HCT116 (cell line): ENCODE measurements around the gene MINK1. TPM values are rescaled to one million over a fixed set of nuclear protein-coding genes. Genes with fewer than 3 reads are reported as not detected.

ENCODE experiments used
- ATAC-seq: fragments of 200-7000 bp; cut with Tn5 transposase; 2 replicates; pipeline ENCODE4 v1.9.1; 2020; ENCODE audit warnings: mild to moderate bottlenecking, moderate library complexity
- BruUV-seq: library from RNA; stranded (reverse); fragments of 400-500 nt; replicated peaks from 2 replicates; lab custom pipeline; 2021; lab: Mats Ljungman, UMichigan
- CTCF ChIA-PET: fragments of 300-600 bp; sonication (Branson Sonifier 250); formaldehyde crosslinking; loops from one replicate; lab custom pipeline; 2021; ENCODE audit warnings: antibody characterized with exemption; lab: Charles Lee
- POLR2A ChIA-PET: fragments of 300-600, 350-600 bp; sonication (Branson Sonifier 250); formaldehyde crosslinking; loops from one replicate; lab custom pipeline; 2021; ENCODE audit warnings: antibody characterized with exemption; lab: Charles Lee
- RAD21 ChIA-PET, 2 experiments: fragments of 300-600 bp; sonication (Branson Sonifier 250); formaldehyde crosslinking; loops; one replicate each; lab custom pipeline; 2023; ENCODE audit warnings: low total read pairs in 2 of 2; ENCODE audit not compliant: uncharacterized antibody in 2 of 2, unreplicated experiment in 2 of 2, low non-redundant PET in 1 of 2; lab: Charles Lee
- DNase-seq: peaks from one replicate; pipeline ENCODE4 v3.0.0-alpha.2; 2010; ENCODE audit warnings: low read depth, low spot score
- H2AFZ ChIP-seq: fragments of 200-600 bp; shearing (Covaris generic), sonication (generic); 2 replicates; pipeline ENCODE4 v1.6.1; 2017; ENCODE audit warnings: low read depth, mixed run types, mixed read lengths, antibody characterized with exemption, low read length; ENCODE audit not compliant: poor library complexity, severe bottlenecking
- H3K27ac ChIP-seq: 2 replicates; pipeline ENCODE4 v1.5.1; 2012; ENCODE audit warnings: low read depth, low read length
- H3K27me3 ChIP-seq: fragments of 200-600 bp; sonication (generic); 2 replicates; pipeline ENCODE4 v1.6.1; 2016; ENCODE audit warnings: mixed run types, low read length, mixed read lengths; ENCODE audit not compliant: insufficient read depth
- H3K36me3 ChIP-seq, 2 experiments: fragments of 200-500 bp in 1 of 2; fragments of 200-600 bp in 1 of 2; sonication (Bioruptor generic) in 1 of 2; sonication (generic) in 1 of 2; 2 replicates each; pipeline versions ENCODE4 v1.5.1 to v1.6.1; 2014 to 2016; ENCODE audit warnings: low read length in 2 of 2, inconsistent platforms in 1 of 2, mixed read lengths in 1 of 2, mixed run types in 1 of 2; ENCODE audit not compliant: insufficient read depth in 2 of 2, control insufficient read depth in 1 of 2
- H3K4me1 ChIP-seq, 2 experiments: fragments of 200-600 bp in 1 of 2; sonication (generic) in 1 of 2; 2 replicates each; pipeline versions ENCODE4 v1.5.1 to v1.6.1; 2012 to 2017; ENCODE audit warnings: low read length in 2 of 2, inconsistent platforms in 1 of 2, mild to moderate bottlenecking in 1 of 2, mixed read lengths in 1 of 2, mixed run types in 1 of 2, moderate library complexity in 1 of 2; ENCODE audit not compliant: insufficient read depth in 2 of 2, control insufficient read depth in 1 of 2
- H3K4me2 ChIP-seq: fragments of 200-600 bp; sonication (generic); 2 replicates; pipeline ENCODE4 v1.6.1; 2017; ENCODE audit warnings: mixed run types, low read length, mixed read lengths
- H3K4me3 ChIP-seq, 2 experiments: fragments of 200-600 bp in 1 of 2; sonication (generic) in 1 of 2; replicated peaks in 1 of 2; 2 replicates each; pipeline ENCODE4 v1.5.1; 2011 to 2016; ENCODE audit warnings: low read length in 2 of 2, control low read depth in 1 of 2, low read depth in 1 of 2, mild to moderate bottlenecking in 1 of 2, mixed read lengths in 1 of 2, mixed run types in 1 of 2
- H3K79me2 ChIP-seq: fragments of 200-600 bp; sonication (generic); 2 replicates; pipeline ENCODE4 v1.6.1; 2017; ENCODE audit warnings: mild to moderate bottlenecking, mixed run types, low read length, moderate library complexity, mixed read lengths; ENCODE audit not compliant: insufficient read depth
- H3K9ac ChIP-seq: fragments of 200-600 bp; sonication (generic); 2 replicates; pipeline ENCODE4 v1.6.1; 2016; ENCODE audit warnings: low read length, mixed read lengths
- H3K9me2 ChIP-seq: fragments of 200-600 bp; sonication (generic), shearing (Covaris generic); 2 replicates; pipeline ENCODE4 v1.6.1; 2017; ENCODE audit warnings: mixed run types, mild to moderate bottlenecking, moderate library complexity; ENCODE audit not compliant: insufficient read depth
- H3K9me3 ChIP-seq, 2 experiments: fragments of 200-500 bp in 1 of 2; fragments of 200-600 bp in 1 of 2; sonication (Bioruptor generic) in 1 of 2; sonication (generic) in 1 of 2; 2 replicates each; pipeline ENCODE4 v1.6.1; 2014 to 2017; ENCODE audit warnings: low read length in 2 of 2, mixed read lengths in 2 of 2, inconsistent platforms in 1 of 2, low read depth in 1 of 2, mild to moderate bottlenecking in 1 of 2, mixed run types in 1 of 2, moderate library complexity in 1 of 2; ENCODE audit not compliant: control insufficient read depth in 1 of 2, insufficient read depth in 1 of 2
- H4K20me1 ChIP-seq: fragments of 200-600 bp; sonication (generic), shearing (Covaris generic); 2 replicates; pipeline ENCODE4 v1.6.1; 2017; ENCODE audit warnings: mixed run types, mild to moderate bottlenecking, moderate library complexity; ENCODE audit not compliant: insufficient read depth
- ATF3 ChIP-seq: IDR thresholded peaks from 2 replicates; pipeline ENCODE4 v1.6.1; 2012
- CTCF ChIP-seq, 3 experiments: fragments of 200-600 bp in 1 of 3; sonication (generic) in 1 of 3; IDR thresholded peaks in 2 of 3; conservative IDR thresholded peaks in 1 of 3; 2 replicates each; pipeline ENCODE4 v1.5.1; 2012 to 2017; ENCODE audit warnings: low read depth in 2 of 3, low read length in 2 of 3, antibody characterized with exemption in 1 of 3, borderline replicate concordance in 1 of 3, control low read depth in 1 of 3, mild to moderate bottlenecking in 1 of 3, mixed read lengths in 1 of 3, mixed run types in 1 of 3, moderate library complexity in 1 of 3; ENCODE audit not compliant: insufficient read depth in 1 of 3
- EGR1 ChIP-seq: IDR thresholded peaks from 2 replicates; pipeline ENCODE4 v1.6.1; 2012; ENCODE audit warnings: low read depth
- EZH2 ChIP-seq: fragments of 200-600 bp; sonication (generic); IDR thresholded peaks from 2 replicates; pipeline ENCODE4 v1.6.1; 2017; ENCODE audit warnings: antibody characterized with exemption, mixed run types
- JUND ChIP-seq: IDR thresholded peaks from 2 replicates; pipeline ENCODE4 v1.6.1; 2012
- MAX ChIP-seq: IDR thresholded peaks from 2 replicates; pipeline ENCODE4 v1.6.1; 2012
- POLR2AphosphoS5 ChIP-seq: IDR thresholded peaks from 2 replicates; pipeline ENCODE4 v1.6.1; 2011; ENCODE audit warnings: mild to moderate bottlenecking, low read depth, low read length, moderate library complexity
- SP1 ChIP-seq: IDR thresholded peaks from 2 replicates; pipeline ENCODE4 v1.6.1; 2012; ENCODE audit warnings: low read depth
- SRF ChIP-seq: IDR thresholded peaks from 2 replicates; pipeline ENCODE4 v1.6.1; 2012; ENCODE audit warnings: low read depth
- YY1 ChIP-seq: IDR thresholded peaks from 2 replicates; pipeline ENCODE4 v1.6.1; 2011; ENCODE audit warnings: low read length, low read depth, moderate library complexity, mild to moderate bottlenecking; ENCODE audit not compliant: insufficient replicate concordance; ENCODE audit errors: extremely low read depth
- ZFX ChIP-seq: fragments of 450-650 bp; IDR thresholded peaks from 2 replicates; pipeline ENCODE4 v1.6.1; 2017
- ZNF274 ChIP-seq: fragments of 200-500 bp; sonication (Bioruptor generic); IDR thresholded peaks from 2 replicates; pipeline ENCODE4 v1.6.1; 2014; ENCODE audit warnings: mild to moderate bottlenecking, low read depth, low read length, inconsistent platforms
- intact Hi-C: fragments of 100-400 bp; cut with micrococcal nuclease; formaldehyde crosslinking; loops from 2 replicates; pipeline ENCODE4 v1.10.0; 2022
- total RNA-seq: library from RNA; stranded (reverse); gene quantifications from one replicate; pipeline ENCODE4 v1.2.1, GENCODE V29; 2021; ENCODE audit not compliant: unreplicated experiment

Gene MINK1
- total RNA-seq, 1 experiment from 2014 or later = 85.2 TPM

- no peak overlapping the region for H2AFZ ChIP-seq
- no TSS peak for BruUV-seq
- peak overlapping the region; percentile 28; the same call in 1 of the 2 replicates for H3K27ac ChIP-seq
These were observed 25.7 kb downstream of the MINK1 start for GRCh38 chr17:4858882-4859260.

GRCh38 chr17:4859816-4860625, 26.9 kb downstream of the MINK1 start:
- Histone ChIP-seq H3K9ac (no peak overlapping the region), H3K4me3 (no peak overlapping the region), H3K4me2 (no peak overlapping the region), H2AFZ (no peak overlapping the region), H3K27ac (no peak overlapping the region), H3K9me3 (no peaks in the 10 kb centered on the region), H4K20me1 (no peaks in the 10 kb centered on the region), H3K79me2 (peaks cover 56% of the 10 kb centered on the region), H3K36me3 (no peaks in the 10 kb centered on the region), H3K27me3 (no peaks in the 10 kb centered on the region), H3K9me2 (no peaks in the 10 kb centered on the region), H3K4me1 (peaks cover 12 to 24% of the 10 kb centered on the region in 2 experiments; a peak in 3 of 4 replicates)
- no TSS peak for BruUV-seq
- ATAC-seq = no peak
- intact Hi-C loops = no loop called here
- DNase-seq = no peak
- TF ChIP-seq EZH2 = no peak
- TF ChIP-seq ATF3 = no peak
- TF ChIP-seq CTCF (IDR thresholded peaks at IDR 0.05 in 2 of 3, conservative IDR thresholded peaks at IDR 0.05 in 1 of 3; ENCODE audit: borderline replicate concordance in 1 of 3, insufficient read depth in 1 of 3, low read depth in 2 of 3, low read length in 2 of 3) = no peak
- TF ChIP-seq JUND = no peak
- TF ChIP-seq SP1 = no peak
- no peak for TF ChIP-seq EGR1
- no peak for TF ChIP-seq ZFX
- TF ChIP-seq POLR2AphosphoS5 = no peak
- no peak for TF ChIP-seq MAX
- TF ChIP-seq YY1 = no peak
- TF ChIP-seq SRF = no peak
- ChIA-PET POLR2A (no interaction called here), CTCF (no interaction called here), RAD21 (no interaction called here)

More at GRCh38 chr17:4858882-4859260, 25.7 kb downstream of the MINK1 start:
- H3K27me3 ChIP-seq = no peaks in the 10 kb centered on the region
- POLR2A ChIA-PET = no interaction called here
- intact Hi-C loops = no loop called here
- TF ChIP-seq ZFX (no peak), ZNF274 (no peak)
- H3K9me2 ChIP-seq = no peaks in the 10 kb centered on the region
- no peaks in the 10 kb centered on the region for H3K36me3 ChIP-seq
- H4K20me1 ChIP-seq = no peaks in the 10 kb centered on the region
- peaks cover 12 to 30% of the 10 kb centered on the region in 2 experiments; a peak in 3 of 4 replicates for H3K4me1 ChIP-seq
- no peaks in the 10 kb centered on the region for H3K9me3 ChIP-seq
- RAD21 ChIA-PET = interaction anchor here in 1 of 2 experiments (0.5 kb wide), 1 partner anchor 24 kb away, joined by 3 read pairs; no protein-coding TSS in a partner anchor
- H3K9ac ChIP-seq = no peak overlapping the region
- peaks cover 64% of the 10 kb centered on the region for H3K79me2 ChIP-seq
- DNase-seq (no peak), ATAC-seq (peak; percentile 65)
- H3K4me3 ChIP-seq = no peak overlapping the region
- peak overlapping the region; percentile 35 for H3K4me2 ChIP-seq
- CTCF ChIA-PET = no interaction called here
